WTC11 (cell line): ENCODE data around the gene KDM4C. TPM values are rescaled to one million over a fixed set of nuclear protein-coding genes. Genes with fewer than 3 reads are reported as not detected.

ENCODE experiments used
- ATAC-seq: fragments of 200-7000 bp; cut with Tn5 transposase; 2 replicates; pipeline ENCODE4 v1.10.0; 2021; ENCODE audit warnings: mild to moderate bottlenecking, moderate library complexity
- CTCF ChIA-PET: fragments of 300-600 bp; sonication (Branson Sonifier 250); formaldehyde crosslinking; loops from one replicate; lab custom pipeline; 2021; ENCODE audit warnings: antibody characterized with exemption; lab: Charles Lee
- POLR2A ChIA-PET: fragments of 350-600 bp; sonication (Branson Sonifier 250); formaldehyde crosslinking; loops from one replicate; lab custom pipeline; 2021; ENCODE audit warnings: antibody characterized with exemption; lab: Charles Lee
- DNase-seq: peaks from one replicate; pipeline ENCODE4 v3.0.0; 2021; ENCODE audit warnings: low spot score
- H3K27ac Mint-ChIP-seq: 2 replicates; pipeline ENCODE4 v1.8.0; 2021; ENCODE audit warnings: mixed read lengths
- H3K27me3 Mint-ChIP-seq: 2 replicates; pipeline ENCODE4 v1.8.0; 2021; ENCODE audit warnings: low read depth, mild to moderate bottlenecking, moderate library complexity, mixed read lengths
- H3K36me3 Mint-ChIP-seq: 2 replicates; pipeline ENCODE4 v1.8.0; 2021; ENCODE audit warnings: mixed read lengths
- H3K4me1 Mint-ChIP-seq: 2 replicates; pipeline ENCODE4 v1.8.0; 2022; ENCODE audit warnings: mixed read lengths
- H3K4me3 Mint-ChIP-seq: 2 replicates; pipeline ENCODE4 v1.8.0; 2021; ENCODE audit warnings: mild to moderate bottlenecking, moderate library complexity, mixed read lengths
- H3K9me3 Mint-ChIP-seq: 2 replicates; pipeline ENCODE4 v1.8.0; 2021; ENCODE audit warnings: mixed read lengths
- ATF1 ChIP-seq: sonication (generic); formaldehyde crosslinking; IDR thresholded peaks from 2 replicates; pipeline ENCODE4 v1.8.1; 2023; ENCODE audit warnings: mild to moderate bottlenecking, moderate library complexity, missing genetic modification reagents
- CREB1 ChIP-seq: sonication (generic); formaldehyde crosslinking; IDR thresholded peaks from 2 replicates; pipeline ENCODE4 v1.8.0; 2023; ENCODE audit warnings: mild to moderate bottlenecking, missing genetic modification reagents
- ESRRA ChIP-seq: sonication (generic); formaldehyde crosslinking; IDR thresholded peaks from 2 replicates; pipeline ENCODE4 v1.8.1; 2022; ENCODE audit warnings: mild to moderate bottlenecking, missing genetic modification reagents, borderline replicate concordance
- ETV6 ChIP-seq: sonication (generic); formaldehyde crosslinking; IDR thresholded peaks from 2 replicates; pipeline ENCODE4 v1.8.1; 2022; ENCODE audit warnings: mild to moderate bottlenecking, missing genetic modification reagents
- FOXP1 ChIP-seq: sonication (generic); formaldehyde crosslinking; IDR thresholded peaks from 2 replicates; pipeline ENCODE4 v1.8.0; 2022; ENCODE audit warnings: missing genetic modification reagents, mild to moderate bottlenecking, moderate library complexity, borderline replicate concordance
- GRHL2 ChIP-seq: fragments of 250-450 bp; sonication (Bioruptor Pico); IDR thresholded peaks from 2 replicates; pipeline ENCODE4 v1.8.0; 2022; ENCODE audit warnings: mild to moderate bottlenecking, moderate library complexity; ENCODE audit not compliant: insufficient replicate concordance, severe bottlenecking
- IRF2 ChIP-seq: sonication (generic); formaldehyde crosslinking; IDR thresholded peaks from 2 replicates; pipeline ENCODE4 v1.8.0; 2022; ENCODE audit warnings: low read depth, missing genetic modification reagents, borderline replicate concordance
- KAT7 ChIP-seq: sonication (generic); formaldehyde crosslinking; IDR thresholded peaks from 2 replicates; pipeline ENCODE4 v1.8.1; 2023; ENCODE audit warnings: missing genetic modification reagents, mild to moderate bottlenecking, borderline replicate concordance
- NR2C2 ChIP-seq: sonication (generic); formaldehyde crosslinking; IDR thresholded peaks from 2 replicates; pipeline ENCODE4 v1.8.0; 2022; ENCODE audit warnings: mild to moderate bottlenecking, missing genetic modification reagents
- PRDM15 ChIP-seq: sonication (generic); formaldehyde crosslinking; IDR thresholded peaks from 2 replicates; pipeline ENCODE4 v1.8.0; 2022; ENCODE audit warnings: missing genetic modification reagents
- SMAD4 ChIP-seq: sonication (generic); formaldehyde crosslinking; IDR thresholded peaks from 2 replicates; pipeline ENCODE4 v1.8.0; 2022; ENCODE audit warnings: mild to moderate bottlenecking, missing genetic modification reagents
- ZNF138 ChIP-seq: sonication (generic); formaldehyde crosslinking; conservative IDR thresholded peaks from 2 replicates; pipeline ENCODE4 v1.8.1; 2022; ENCODE audit warnings: mild to moderate bottlenecking, moderate library complexity, missing genetic modification reagents
- ZNF263 ChIP-seq: sonication (generic); formaldehyde crosslinking; IDR thresholded peaks from 2 replicates; pipeline ENCODE4 v1.8.1; 2022; ENCODE audit warnings: low read depth, mild to moderate bottlenecking, moderate library complexity, missing genetic modification reagents
- total RNA-seq: library from RNA; stranded (reverse); gene quantifications from 3 replicates; pipeline ENCODE4 v1.2.3, GENCODE V29; 2021
- TF ChIP-seq, protein P1 (sequence below): sonication (generic); formaldehyde crosslinking; IDR thresholded peaks from 2 replicates; pipeline ENCODE4 v1.8.1; 2023; ENCODE audit warnings: mild to moderate bottlenecking, missing genetic modification reagents, borderline replicate concordance
- TF ChIP-seq, protein P2 (sequence below): fragments of 250-450 bp; sonication (Bioruptor Pico); IDR thresholded peaks from 2 replicates; pipeline ENCODE4 v1.9.0; 2021; ENCODE audit warnings: mild to moderate bottlenecking, borderline replicate concordance
- TF ChIP-seq, protein P3 (sequence below): sonication (generic); formaldehyde crosslinking; IDR thresholded peaks from 2 replicates; pipeline ENCODE4 v1.8.0; 2022; ENCODE audit warnings: mild to moderate bottlenecking, missing genetic modification reagents

The KDM4C gene
- total RNA-seq, 1 experiment from 2014 or later, result 29.2 TPM

GRCh38 chr9:7027996-7028395 is 270.2 kb downstream of the KDM4C start:
- CTCF ChIA-PET, result no interaction called here
- H3K27ac Mint-ChIP-seq, result no peak overlapping the region
- H3K4me3 Mint-ChIP-seq, result no peak overlapping the region
- no peak for TF ChIP-seq ETV6 (CRISPR knock-in tag)
- no peak for TF ChIP-seq ZNF138 (CRISPR knock-in tag)
- TF ChIP-seq FOXP1 (CRISPR knock-in tag), result no peak
- TF ChIP-seq IRF2 (CRISPR knock-in tag), result no peak
- no peak for TF ChIP-seq KAT7 (CRISPR knock-in tag)
- TF ChIP-seq, protein P1, sequence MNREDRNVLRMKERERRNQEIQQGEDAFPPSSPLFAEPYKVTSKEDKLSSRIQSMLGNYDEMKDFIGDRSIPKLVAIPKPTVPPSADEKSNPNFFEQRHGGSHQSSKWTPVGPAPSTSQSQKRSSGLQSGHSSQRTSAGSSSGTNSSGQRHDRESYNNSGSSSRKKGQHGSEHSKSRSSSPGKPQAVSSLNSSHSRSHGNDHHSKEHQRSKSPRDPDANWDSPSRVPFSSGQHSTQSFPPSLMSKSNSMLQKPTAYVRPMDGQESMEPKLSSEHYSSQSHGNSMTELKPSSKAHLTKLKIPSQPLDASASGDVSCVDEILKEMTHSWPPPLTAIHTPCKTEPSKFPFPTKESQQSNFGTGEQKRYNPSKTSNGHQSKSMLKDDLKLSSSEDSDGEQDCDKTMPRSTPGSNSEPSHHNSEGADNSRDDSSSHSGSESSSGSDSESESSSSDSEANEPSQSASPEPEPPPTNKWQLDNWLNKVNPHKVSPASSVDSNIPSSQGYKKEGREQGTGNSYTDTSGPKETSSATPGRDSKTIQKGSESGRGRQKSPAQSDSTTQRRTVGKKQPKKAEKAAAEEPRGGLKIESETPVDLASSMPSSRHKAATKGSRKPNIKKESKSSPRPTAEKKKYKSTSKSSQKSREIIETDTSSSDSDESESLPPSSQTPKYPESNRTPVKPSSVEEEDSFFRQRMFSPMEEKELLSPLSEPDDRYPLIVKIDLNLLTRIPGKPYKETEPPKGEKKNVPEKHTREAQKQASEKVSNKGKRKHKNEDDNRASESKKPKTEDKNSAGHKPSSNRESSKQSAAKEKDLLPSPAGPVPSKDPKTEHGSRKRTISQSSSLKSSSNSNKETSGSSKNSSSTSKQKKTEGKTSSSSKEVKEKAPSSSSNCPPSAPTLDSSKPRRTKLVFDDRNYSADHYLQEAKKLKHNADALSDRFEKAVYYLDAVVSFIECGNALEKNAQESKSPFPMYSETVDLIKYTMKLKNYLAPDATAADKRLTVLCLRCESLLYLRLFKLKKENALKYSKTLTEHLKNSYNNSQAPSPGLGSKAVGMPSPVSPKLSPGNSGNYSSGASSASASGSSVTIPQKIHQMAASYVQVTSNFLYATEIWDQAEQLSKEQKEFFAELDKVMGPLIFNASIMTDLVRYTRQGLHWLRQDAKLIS (CRISPR knock-in tag), result no peak
- TF ChIP-seq, protein P2, sequence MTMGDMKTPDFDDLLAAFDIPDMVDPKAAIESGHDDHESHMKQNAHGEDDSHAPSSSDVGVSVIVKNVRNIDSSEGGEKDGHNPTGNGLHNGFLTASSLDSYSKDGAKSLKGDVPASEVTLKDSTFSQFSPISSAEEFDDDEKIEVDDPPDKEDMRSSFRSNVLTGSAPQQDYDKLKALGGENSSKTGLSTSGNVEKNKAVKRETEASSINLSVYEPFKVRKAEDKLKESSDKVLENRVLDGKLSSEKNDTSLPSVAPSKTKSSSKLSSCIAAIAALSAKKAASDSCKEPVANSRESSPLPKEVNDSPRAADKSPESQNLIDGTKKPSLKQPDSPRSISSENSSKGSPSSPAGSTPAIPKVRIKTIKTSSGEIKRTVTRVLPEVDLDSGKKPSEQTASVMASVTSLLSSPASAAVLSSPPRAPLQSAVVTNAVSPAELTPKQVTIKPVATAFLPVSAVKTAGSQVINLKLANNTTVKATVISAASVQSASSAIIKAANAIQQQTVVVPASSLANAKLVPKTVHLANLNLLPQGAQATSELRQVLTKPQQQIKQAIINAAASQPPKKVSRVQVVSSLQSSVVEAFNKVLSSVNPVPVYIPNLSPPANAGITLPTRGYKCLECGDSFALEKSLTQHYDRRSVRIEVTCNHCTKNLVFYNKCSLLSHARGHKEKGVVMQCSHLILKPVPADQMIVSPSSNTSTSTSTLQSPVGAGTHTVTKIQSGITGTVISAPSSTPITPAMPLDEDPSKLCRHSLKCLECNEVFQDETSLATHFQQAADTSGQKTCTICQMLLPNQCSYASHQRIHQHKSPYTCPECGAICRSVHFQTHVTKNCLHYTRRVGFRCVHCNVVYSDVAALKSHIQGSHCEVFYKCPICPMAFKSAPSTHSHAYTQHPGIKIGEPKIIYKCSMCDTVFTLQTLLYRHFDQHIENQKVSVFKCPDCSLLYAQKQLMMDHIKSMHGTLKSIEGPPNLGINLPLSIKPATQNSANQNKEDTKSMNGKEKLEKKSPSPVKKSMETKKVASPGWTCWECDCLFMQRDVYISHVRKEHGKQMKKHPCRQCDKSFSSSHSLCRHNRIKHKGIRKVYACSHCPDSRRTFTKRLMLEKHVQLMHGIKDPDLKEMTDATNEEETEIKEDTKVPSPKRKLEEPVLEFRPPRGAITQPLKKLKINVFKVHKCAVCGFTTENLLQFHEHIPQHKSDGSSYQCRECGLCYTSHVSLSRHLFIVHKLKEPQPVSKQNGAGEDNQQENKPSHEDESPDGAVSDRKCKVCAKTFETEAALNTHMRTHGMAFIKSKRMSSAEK, result no peak
- TF ChIP-seq NR2C2 (CRISPR knock-in tag), result no peak
- no peak for TF ChIP-seq SMAD4 (CRISPR knock-in tag)
- TF ChIP-seq ESRRA (CRISPR knock-in tag), result no peak
- no peak for TF ChIP-seq CREB1 (CRISPR knock-in tag)
- TF ChIP-seq GRHL2 (CRISPR knock-in tag), result no peak
- no peak for TF ChIP-seq PRDM15 (CRISPR knock-in tag)
- TF ChIP-seq ZNF263 (CRISPR knock-in tag), result no peak
- TF ChIP-seq, protein P3, sequence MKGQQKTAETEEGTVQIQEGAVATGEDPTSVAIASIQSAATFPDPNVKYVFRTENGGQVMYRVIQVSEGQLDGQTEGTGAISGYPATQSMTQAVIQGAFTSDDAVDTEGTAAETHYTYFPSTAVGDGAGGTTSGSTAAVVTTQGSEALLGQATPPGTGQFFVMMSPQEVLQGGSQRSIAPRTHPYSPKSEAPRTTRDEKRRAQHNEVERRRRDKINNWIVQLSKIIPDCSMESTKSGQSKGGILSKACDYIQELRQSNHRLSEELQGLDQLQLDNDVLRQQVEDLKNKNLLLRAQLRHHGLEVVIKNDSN (CRISPR knock-in tag), result no peak
- TF ChIP-seq ATF1 (CRISPR knock-in tag), result no peak
- H3K4me1 Mint-ChIP-seq, result no peaks in the 10 kb centered on the region
- peaks cover 4% of the 10 kb centered on the region for H3K36me3 Mint-ChIP-seq
- ATAC-seq (no peak), DNase-seq (no peak)
- H3K27me3 Mint-ChIP-seq, result no peaks in the 10 kb centered on the region
- peaks cover 6% of the 10 kb centered on the region; the same call in 1 of the 2 replicates for H3K9me3 Mint-ChIP-seq
- POLR2A ChIA-PET, result no interaction called here
